Measurements from ENCODE around the gene FBXW11. TPM values are rescaled to one million over a fixed set of nuclear protein-coding genes. Genes with fewer than 3 reads are reported as not detected.

FBXW11 gene
- total RNA-seq, 3 donors from 2014 or later = 60.3 to 81.5 (median 64.0) TPM

GRCh38 chr5:171857489-171857876 is 149.0 kb downstream of the FBXW11 start:
- intact Hi-C loops (cut with DNase I; ENCODE audit: low total_unique reads) = no loop called here
- Histone ChIP-seq H3K27ac (no peak overlapping the region), H3K9me3 (no peaks in the 10 kb centered on the region), H3K27me3 (no peaks in the 10 kb centered on the region), H3K4me1 (no peaks in the 10 kb centered on the region), H3K4me3 (no peak overlapping the region), H3K36me3 (no peaks in the 10 kb centered on the region)
- no peak for DNase-seq (ENCODE audit: low spot score in 2 of 2)
- TF ChIP-seq CTCF (IDR thresholded peaks at IDR 0.05) = no peak
- no peak for TF ChIP-seq POLR2AphosphoS5 (IDR thresholded peaks at IDR 0.05)
- no peak for TF ChIP-seq POLR2A (IDR thresholded peaks at IDR 0.05)

- no peaks in the 10 kb centered on the region for H3K36me3 ChIP-seq
- no peaks in the 10 kb centered on the region for H3K4me1 ChIP-seq
- intact Hi-C loops (cut with DNase I; ENCODE audit: low total_unique reads) = no loop called here
- H3K27ac ChIP-seq = no peak overlapping the region
- H3K4me3 ChIP-seq = no peak overlapping the region
- H3K9me3 ChIP-seq = no peaks in the 10 kb centered on the region
- no peaks in the 10 kb centered on the region for H3K27me3 ChIP-seq
- no peak for DNase-seq (ENCODE audit: low spot score in 2 of 2)
- no peak for TF ChIP-seq POLR2AphosphoS5 (IDR thresholded peaks at IDR 0.05)
- TF ChIP-seq POLR2A (IDR thresholded peaks at IDR 0.05) = no peak
- TF ChIP-seq CTCF (IDR thresholded peaks at IDR 0.05) = no peak
Observed at GRCh38 chr5:171855798-171856763, 150.4 kb downstream of the FBXW11 start.

DNA sequence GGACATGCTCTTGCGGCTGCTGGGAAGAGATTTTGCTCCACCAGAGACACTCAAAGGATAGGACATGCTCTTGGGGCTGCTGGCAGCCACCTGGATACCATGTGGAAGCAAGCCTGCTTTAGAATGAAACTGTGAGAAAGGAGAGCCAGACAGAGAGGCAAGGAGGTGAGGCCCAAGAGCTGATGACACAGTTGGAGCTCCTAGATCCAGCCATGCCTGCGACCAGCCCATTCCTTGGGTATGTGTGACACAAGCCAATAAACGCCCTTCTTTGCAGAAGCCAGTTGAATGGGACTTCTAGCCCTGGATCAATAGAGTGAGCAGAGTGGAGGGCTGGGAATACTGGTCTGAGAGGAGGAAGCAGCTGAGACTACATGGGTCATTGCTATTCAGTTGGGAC is 151.2 kb downstream of the FBXW11 start:
- no peak overlapping the region for H3K27ac ChIP-seq
- no peaks in the 10 kb centered on the region for H3K27me3 ChIP-seq
- no peaks in the 10 kb centered on the region for H3K36me3 ChIP-seq
- H3K4me1 ChIP-seq = no peaks in the 10 kb centered on the region
- no peak for DNase-seq (ENCODE audit: low spot score in 2 of 2)
- intact Hi-C loops (cut with DNase I; ENCODE audit: low total_unique reads) = no loop called here
- no peaks in the 10 kb centered on the region for H3K9me3 ChIP-seq
- no peak overlapping the region for H3K4me3 ChIP-seq
- no peak for TF ChIP-seq POLR2AphosphoS5 (IDR thresholded peaks at IDR 0.05)
- TF ChIP-seq POLR2A (IDR thresholded peaks at IDR 0.05) = no peak
- TF ChIP-seq CTCF (IDR thresholded peaks at IDR 0.05) = no peak

DNA sequence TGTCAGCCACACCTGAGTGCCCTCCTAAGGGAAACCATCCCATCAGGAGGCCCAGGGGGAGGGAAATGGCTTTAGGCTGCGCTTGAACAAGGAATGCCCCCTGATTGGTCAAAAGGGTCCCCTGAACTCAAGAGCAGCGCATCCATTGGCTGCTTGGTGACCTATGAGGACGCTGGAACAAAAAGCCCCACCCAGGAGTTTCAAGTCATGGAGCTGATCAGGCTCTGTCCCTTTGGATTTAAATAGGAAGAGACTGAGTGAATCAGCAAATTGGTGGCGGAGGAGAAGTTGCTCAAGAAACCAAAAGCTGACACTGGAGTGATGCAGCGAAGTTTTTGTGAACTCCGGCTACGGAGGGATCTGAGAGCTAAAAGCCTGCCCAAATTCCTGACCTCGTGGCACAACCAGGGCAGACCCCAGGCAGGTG is 154.2 kb downstream of the FBXW11 start:
- TF ChIP-seq POLR2A (IDR thresholded peaks at IDR 0.05) = no peak
- TF ChIP-seq CTCF (IDR thresholded peaks at IDR 0.05) = no peak
- TF ChIP-seq POLR2AphosphoS5 (IDR thresholded peaks at IDR 0.05) = no peak
- Histone ChIP-seq H3K4me3 (no peak overlapping the region), H3K27ac (no peak overlapping the region), H3K4me1 (no peaks in the 10 kb centered on the region), H3K9me3 (no peaks in the 10 kb centered on the region), H3K36me3 (no peaks in the 10 kb centered on the region), H3K27me3 (no peaks in the 10 kb centered on the region)
- intact Hi-C loops (cut with DNase I; ENCODE audit: low total_unique reads) = no loop called here
- DNase-seq (ENCODE audit: low spot score in 2 of 2) = no peak

- no peaks in the 10 kb centered on the region for H3K4me1 ChIP-seq
- H3K27me3 ChIP-seq = no peaks in the 10 kb centered on the region
- intact Hi-C loops (cut with DNase I; ENCODE audit: low total_unique reads) = no loop called here
- DNase-seq (ENCODE audit: low spot score in 2 of 2) = no peak
- TF ChIP-seq CTCF (IDR thresholded peaks at IDR 0.05) (no peak), POLR2A (IDR thresholded peaks at IDR 0.05) (no peak), POLR2AphosphoS5 (IDR thresholded peaks at IDR 0.05) (no peak)
- H3K4me3 ChIP-seq = no peak overlapping the region
- H3K36me3 ChIP-seq = no peaks in the 10 kb centered on the region
- no peaks in the 10 kb centered on the region for H3K9me3 ChIP-seq
- no peak overlapping the region for H3K27ac ChIP-seq
Observed at GRCh38 chr5:171851251-171851650, 155.2 kb downstream of the FBXW11 start.
